NCI-H1105 (cell line): ENCODE data around the gene NTM.

Experiments used
- DNase-seq: peaks from one replicate; lab custom pipeline; 2025; lab: John Stamatoyannopoulos, UW

The NTM gene

DNA sequence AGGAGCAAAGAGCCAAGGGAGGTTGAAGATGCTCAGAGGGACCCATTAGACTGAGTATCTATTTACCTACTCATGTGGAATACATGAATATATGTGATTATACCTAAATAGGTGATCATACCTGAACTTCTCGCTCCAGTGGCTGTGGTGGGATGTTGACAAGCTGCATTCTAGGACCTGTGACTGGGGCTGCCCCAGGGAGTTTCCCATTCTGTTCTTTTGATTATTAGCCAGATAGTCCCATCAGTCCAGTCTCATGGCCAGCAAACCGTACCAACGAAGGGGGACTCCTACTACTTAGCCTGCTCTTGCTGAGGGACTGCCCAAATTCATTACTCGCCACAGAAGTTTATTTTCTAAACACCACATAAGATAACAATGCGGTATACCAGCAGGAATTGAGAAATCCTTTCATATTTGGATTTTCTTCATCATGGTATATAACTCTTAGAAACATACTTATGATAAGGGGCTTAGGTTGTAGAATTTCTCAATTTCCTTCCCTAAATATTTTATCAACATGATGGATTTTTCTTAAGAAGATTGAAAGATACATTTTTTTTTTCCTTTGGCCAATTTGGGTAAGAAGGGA, 273.9 kb downstream of the NTM start:
- DNase-seq: no peak

DNA sequence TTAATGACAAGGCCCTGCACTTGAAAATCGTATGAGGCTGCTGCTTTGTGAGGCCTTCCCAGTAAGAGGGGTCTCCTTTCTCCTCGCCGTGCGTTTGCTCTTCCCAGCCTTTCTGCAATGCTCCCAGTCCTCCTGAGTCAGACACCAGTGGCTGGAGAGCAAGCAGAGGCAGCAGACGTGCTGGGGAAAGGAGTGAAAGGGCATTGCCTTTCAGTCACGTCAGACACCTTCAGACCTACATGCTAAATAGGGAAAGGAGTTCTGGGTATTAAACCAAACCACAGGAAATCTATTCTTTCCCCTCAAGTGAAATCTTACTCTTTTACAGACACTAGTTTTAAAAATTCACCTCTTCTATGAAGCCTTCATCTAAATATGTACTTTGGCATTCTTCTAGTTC, 274.8 kb downstream of the NTM start:
- DNase-seq: no peak

DNA sequence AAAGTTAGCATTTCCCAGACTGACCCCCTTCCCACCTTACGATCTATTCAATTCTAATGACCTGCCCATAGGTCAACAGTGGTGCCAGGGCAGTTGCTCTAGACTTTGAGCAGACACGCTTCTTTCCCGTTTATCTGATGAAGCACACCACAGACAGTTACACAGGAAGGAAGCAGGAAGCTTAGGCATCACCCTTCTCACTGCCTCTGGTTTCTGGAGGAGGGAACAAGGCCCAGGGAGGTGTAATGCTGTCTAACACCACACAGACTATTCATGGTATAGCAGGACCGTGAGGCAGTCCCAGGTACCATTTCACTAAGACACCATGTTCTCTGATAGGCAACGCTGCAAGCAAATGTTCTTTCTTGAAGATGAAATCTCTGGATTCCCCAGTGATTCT, 279.4 kb downstream of the NTM start:
- DNase-seq: no peak

DNA sequence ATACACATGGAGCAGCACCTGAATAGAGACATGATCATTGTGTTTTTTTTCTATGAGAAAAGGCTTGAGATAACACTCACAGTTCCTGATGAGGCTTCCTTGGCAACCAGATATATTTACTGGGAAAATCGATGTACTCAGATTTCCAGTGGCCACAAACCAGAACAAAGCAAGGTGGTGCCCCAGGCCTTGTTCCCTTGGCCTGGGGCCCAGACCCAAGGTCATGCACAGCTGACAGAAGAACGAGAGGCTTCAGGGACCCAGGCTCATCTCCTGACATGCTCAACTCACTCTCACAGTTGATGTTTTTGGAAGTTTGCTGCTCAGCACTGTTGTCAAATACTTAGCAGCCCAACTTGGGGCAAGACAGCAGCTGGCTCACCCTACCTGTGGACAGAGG, 281.8 kb downstream of the NTM start:
- DNase-seq: no peak

DNA sequence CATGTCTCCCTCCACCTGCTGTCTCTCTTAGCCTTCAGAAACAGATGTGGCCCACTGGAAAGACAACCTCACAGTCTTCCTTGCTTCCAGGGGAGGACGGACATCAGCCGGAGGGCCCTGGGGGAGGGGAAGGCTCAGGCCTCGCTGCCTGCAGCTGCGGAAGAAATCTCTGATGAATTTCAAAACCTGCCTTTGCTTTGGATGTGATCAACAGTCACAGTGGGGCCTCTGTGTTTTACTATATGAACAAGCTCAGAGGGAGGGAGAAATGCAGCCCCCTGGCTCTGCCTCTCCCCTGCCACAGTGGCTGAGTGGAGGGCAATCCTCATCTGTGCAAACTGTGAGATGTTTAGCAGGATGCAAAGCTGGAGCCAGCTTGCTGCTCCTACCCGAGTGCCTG, 282.8 kb downstream of the NTM start:
- DNase-seq: no peak

DNA sequence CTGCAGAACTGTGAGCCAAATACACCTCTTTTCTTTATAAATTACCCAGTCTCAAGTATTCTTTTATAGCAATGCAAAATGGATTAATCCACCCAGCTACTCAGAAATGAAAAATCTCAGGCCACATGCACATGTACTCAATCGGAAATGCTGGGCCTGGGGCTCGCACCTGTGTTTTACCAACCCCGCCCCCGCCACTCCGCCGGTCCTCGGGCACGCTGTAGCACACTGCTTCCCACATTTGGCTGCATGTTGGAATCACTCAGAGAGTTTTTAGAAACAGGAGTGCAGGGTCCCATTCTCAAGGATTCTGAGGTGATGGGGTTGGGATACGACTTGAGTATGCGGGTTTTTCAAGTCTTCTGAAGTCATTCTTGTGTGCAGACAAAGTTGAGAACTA, 284.4 kb downstream of the NTM start:
- no peak for DNase-seq

DNA sequence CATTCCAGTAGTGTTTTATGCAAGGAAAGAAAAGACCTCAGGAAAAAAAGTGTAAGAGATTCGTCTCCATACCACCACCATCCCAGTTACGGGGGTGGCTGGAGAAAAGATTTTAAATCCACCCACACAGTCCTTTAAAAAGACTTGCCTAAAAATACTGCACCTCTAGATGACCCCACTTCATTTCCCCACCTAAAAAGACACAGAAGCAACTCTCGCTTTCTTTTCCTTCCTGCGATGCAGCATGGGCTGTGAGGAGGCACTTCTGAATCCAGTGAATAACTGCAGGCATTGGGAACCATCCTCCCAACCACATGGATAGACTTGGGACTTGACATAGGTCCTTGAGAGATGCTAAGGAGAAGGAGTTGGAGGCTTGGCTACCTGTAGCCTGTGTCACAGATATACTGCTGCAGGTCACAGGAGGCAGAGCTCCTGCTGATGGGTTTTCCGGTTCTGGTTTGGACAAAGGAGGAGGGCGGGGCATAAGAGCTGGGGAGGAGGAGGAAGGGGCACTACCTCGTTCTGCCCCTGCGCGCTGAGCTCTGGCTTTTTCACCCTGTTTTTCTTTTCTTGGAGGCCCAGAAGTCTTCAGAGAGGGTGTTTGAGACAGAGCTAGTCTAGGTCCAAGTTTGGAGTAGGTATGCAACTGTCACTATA, 285.9 kb downstream of the NTM start:
- DNase-seq: no peak

DNA sequence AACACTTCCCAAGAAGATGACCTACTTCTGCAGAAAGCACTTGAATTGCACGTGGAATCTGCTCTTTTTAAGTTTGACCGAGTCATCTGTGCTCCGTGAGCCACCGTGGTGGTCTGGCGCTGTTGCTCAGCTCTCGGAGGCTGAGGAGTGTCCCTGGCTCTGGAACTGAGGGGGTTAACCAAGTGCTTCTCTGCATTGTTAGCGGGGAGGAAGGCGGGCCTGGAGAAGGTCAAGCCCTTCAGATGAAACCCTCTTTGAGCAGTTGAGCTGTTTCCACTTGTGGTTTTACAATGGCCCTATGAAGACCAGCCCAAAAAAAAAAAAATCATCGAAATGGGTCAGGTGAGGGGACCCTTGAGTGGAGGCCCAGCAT, 286.4 kb downstream of the NTM start:
- DNase-seq: no peak

DNA sequence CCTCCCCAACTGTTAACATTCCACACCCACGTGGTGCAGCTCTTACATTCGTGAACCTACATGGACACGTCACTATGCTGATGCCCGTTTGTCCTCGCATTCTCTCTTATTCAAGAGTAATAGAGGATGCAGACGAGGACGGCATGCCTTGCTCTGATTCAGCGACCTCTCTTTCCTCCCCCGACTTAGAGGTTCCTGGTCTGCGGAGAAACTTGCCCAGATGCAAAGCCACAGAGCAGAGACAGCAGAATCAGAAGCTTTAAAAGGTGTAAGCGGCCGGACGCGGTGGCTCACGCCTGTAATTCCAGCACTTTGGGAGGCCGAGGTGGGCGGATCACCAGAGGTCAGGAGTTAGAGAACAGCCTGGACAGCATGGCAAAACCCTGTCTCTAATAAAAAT, 288.0 kb downstream of the NTM start:
- DNase-seq: no peak

DNA sequence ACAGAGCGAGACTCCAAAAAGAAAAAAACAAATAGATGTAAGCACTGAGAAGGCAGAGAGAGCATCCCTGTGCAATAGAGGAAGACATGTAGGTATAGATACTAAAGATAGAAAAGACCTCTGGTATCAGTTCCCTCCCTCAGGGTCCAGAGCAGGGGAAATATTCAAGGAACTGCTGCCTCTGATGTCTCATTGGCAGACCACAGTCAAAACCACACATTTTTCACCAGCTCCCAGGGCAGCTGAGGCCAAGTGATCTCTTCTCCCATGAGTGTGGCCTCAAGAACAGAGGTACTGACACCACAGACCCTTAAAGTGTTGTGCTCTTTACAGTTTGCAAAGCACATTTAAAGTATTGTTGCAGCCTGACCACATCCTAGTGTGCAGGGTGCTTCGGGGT, 288.5 kb downstream of the NTM start:
- no peak for DNase-seq

DNA sequence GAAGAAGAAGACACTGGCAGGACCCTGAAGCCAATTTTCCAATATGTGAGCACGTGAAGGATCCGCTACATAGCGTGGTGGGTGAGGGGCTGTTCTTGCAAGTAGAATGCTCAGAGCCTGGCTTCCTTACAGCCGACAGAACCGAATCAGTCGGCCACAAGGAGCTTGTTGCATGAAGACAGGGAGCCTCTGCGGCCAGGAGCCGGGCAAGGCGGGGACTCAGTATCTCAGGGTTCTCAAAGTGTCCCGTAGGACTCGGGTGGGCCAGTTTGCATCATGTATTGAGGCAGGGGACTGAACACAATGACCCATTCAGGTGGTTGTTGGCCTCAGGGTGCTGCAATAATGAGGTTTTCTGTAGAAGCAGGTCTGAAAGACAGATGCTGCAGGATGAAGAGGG, 289.5 kb downstream of the NTM start:
- DNase-seq: no peak

DNA sequence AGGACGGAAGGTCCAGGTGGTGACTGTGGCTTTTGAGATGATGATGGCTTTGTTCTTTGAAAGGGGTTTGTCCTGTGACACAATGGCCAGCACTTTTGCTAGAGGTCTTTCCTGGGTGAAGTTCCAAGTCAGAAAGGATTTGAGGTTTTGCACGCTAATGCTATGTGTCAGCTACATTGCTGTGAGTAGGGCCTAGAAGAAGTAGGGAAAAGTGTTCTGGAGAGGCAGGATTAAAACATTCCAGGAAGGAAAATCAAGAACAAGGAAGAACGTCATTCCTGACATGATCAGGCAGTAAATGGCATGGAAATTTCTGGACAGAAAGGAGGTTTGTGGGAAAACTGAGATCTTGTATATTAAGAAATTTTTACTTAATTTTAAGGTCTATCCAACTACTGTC, 290.7 kb downstream of the NTM start:
- no peak for DNase-seq

DNA sequence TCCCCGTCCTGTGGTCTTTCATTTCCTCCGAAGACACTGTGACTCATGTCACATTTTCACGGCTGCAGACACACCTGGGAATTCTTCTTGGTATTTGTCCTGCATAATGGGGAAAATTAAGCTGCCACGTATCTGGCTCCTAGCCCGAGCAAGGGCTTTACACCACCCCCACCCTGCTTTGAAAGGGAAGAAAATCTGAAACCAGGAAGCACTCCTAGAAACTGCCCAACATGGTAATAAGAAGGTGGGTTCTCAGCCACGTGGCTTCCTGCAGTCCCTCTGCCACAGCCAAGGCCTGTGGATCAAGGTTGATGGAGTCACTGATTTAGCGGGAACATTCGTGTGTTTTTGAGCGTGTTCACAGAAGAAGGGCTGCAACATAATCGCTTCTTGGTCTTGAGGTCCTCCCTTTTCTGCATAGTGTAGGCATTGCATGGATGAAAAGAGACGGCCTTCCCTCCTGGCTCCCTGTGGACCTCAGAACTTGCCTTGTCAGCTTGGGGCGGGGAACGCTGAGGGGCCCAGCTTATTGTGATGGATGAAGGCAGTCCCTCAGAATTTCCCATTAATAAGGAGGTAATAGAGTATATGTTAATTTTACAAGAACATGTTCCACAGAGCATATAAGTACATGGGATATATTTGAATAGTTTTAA, 292.0 kb downstream of the NTM start:
- no peak for DNase-seq

DNA sequence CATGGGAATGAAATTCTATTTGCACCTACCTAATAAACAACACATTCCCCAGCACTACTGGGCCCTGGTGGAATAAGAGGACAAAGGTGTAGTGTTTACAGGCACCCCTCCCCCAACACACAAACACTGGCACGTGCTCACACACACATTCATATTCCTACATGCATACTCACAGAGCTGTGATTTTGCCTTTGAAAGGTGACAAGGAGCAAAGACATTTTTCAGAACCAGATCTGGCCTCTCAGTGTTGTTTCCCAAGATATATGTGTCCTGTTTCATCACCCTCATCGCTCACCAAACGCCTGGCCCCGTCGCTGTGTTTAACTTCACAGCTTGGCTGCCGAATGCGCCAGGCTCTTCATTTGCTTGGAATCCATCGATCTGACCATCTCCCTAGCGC, 292.6 kb downstream of the NTM start:
- DNase-seq: no peak

DNA sequence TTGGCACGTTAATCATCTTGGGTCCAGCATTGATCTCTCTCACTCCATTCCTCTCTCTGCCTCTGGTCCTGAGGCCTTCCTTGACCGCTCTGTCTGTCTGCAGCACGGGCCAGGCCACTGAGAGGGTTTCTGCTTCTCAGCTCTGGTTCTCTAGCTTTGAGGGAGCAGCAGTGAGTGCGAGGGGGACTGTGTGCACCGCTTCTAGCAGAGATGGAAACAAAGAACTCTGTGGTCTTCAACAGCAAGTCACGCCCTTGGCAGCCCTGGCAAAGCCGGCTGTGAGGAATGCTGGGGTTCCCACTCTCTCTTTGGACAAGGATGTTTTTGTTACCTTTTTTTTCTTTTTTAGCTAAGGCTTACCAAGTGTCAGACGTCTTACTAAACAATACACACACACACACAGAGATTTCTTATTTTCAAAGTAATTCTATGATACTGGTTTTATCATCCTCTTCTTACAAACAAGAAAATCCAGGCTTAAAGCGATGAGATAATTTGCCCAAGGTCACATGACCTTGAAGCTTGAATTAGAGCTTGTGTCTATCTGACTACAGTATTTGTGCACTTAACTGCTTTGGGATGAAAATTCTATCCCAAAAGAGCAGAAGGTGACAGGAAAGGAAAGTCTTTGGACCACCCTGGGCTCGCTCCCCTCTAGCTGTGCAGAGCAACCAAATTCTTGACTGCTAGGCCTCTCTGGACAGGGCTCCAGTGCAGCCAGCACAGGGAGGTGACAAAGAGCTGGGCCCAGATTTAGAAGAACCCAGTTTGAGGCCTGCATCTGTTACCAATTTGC, 293.2 kb downstream of the NTM start:
- no peak for DNase-seq

DNA sequence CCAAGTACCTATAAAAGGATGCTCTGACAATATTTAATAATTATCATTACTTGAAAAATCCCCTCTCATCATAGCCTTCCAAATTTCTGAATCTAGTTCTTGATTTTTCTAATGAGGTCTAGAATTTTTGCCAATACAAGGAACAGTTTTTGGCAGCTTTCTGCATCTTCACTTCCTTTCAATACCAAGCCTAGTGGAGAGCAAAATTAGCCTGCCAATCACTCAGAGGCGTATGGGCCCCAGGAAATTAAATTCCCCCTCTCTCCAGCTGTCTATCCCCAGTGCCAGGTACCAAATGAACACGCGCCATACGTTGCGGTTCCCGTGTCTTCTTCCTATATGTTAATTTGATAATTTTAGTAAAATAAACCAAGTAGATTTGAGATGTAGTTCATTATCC, 293.9 kb downstream of the NTM start:
- no peak for DNase-seq

DNA sequence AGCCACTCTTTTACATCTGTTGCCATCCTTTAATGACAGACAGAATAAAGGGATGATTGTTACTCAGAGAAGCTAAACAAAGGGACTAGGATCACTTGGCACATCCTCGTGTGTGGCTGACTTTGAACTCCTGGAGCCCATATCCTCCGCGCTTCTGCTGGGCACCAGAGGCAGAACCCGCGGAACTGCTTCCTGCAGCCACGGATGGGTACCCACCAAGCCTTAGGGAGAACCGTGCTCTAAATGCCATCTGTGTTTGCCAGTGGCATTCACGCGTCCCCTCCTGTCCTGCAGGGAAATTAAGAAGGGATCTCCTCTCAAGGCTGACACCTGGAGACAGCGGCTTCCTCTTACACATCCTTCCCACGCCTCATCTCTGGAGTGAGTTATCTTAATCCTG, 294.4 kb downstream of the NTM start:
- DNase-seq: no peak

DNA sequence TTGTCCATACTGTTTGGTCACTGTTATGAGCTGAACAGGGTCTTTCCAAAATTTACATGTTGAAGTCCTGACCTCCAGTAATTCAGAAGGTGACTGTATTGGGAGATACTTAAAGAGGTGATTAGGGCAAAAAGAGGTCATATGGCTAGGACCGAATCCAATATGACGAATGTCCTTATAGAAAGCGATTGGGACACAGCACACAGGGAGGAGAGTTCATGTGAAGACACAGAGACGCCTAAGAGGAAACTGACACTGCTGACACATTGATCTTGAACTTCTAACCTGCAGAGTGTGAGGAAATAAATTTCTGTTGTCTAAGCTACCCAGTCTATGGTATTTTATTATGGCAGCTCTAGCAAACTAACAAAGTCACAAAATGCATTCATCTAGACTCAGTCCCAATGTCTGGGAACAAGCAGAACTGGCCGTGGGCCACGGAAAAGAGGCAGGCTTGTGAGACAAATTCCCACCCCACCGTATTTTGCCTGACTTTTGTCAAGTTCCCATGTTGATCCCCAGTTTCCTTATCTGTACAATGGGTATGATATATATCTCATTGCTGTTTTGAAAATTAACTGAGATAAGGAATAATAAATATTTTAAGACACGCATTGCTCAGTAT, 295.0 kb downstream of the NTM start:
- no peak for DNase-seq

DNA sequence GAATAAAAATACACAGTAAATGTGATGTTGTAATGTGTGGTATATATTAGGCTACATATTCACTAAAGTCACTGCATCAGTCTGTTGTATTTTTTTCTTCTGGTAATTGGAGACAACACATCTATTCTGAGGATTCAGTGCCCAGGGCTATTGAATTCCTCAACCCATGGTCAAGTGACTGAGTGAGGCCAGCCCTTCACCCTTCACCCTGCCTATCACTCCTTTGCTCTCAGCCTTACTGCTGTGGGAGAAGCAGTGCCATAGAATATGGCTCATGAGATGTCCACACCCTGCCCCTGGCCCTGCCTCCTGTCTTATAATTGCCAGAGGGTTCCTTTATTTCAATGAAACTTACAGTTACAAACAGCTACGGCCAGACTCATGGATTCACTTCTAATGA, 295.6 kb downstream of the NTM start:
- no peak for DNase-seq

DNA sequence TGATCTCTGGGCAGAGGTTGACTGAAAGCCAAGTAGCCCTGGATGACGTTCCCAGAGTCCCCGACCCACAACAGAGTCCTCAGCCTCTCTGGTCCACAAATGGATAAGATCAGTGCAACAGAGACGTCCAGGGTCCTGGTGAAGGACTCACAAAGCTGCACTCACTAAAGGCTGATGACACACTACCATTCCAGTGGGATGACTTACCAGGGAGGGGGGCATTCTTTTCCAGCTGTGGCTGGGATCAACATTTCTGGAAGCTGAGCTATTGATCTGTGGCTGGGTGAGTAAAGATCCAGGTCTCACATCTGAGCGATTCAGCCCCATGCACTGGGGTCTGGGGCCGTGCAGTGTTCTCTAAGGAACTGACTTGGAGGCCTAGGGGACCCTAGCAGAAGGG, 296.2 kb downstream of the NTM start:
- DNase-seq: no peak

DNA sequence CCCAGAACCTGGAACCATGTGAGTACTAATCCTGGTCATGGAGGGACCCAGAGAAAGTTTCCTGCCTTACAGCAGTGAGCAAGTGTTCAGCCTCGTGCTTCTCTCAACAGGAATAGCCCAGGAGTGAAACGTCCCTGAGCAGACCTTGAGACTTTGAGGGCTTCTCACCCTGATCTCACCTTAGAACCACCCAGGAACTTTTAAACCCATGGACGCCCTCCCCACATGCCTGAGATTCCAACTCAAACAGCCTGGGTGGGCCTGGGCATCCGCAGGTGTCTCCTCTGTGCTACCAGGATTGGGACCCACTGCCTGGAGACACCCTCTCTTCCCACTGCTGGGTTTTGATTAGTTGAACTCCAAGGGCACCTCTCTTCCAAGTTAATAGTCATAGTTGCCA, 297.2 kb downstream of the NTM start:
- DNase-seq: no peak

DNA sequence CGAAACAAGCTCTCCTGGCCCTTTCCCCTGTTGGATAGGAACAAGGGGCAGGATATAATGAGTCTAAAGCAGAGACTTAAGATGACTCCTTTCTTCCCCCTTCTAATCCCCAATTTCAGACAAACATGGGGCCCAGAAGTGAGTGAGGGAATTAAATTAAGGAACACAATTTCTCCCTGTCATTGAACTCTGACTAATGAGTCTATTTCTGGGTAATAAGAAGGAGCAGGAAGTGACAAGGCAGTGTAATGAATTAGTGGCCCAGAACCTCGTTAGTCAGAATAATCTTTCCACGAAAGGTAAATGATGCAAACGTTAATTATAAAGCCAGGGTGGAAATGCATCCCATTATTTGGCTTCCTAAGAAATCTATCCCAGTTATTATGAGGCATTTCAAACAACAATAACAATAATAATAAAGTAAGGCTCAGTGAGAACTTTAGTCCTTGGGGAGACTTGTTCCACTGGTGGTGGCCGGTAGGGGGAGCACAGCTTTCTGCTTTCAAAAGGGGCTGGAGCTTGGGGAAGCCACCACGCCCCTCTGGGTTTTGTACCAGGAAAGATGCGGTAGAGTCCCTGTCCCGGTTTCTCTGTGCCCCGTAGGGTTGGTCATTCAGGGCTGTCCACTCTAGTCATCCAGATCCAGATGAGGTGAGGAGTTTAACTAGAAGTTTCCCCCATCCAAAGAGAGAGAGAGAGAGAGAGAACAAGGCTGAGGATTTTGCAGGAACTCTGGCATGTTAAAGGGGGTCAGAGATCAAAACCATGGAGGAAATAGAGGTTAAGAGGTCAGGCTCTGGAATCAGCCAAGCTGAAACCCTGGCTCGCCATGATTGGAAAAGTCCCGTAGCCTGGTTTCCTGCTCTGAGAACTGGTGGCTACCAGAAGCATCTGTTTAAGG, 298.3 kb downstream of the NTM start:
- no peak for DNase-seq
